Activated CD4-positive, alpha-beta memory T cell treated with anti-CD3 and anti-CD28 coated beads for 36 hours (primary cell): ENCODE results near the gene SEMA3F. TPM values are rescaled to one million over a fixed set of nuclear protein-coding genes. Genes with fewer than 3 reads are reported as not detected.

Experiments used
- CTCF ChIA-PET: fragments of 350-600 bp; sonication (Branson Sonifier 250); formaldehyde crosslinking; loops from one replicate; lab custom pipeline; 2021; ENCODE audit warnings: antibody characterized with exemption, inconsistent platforms; lab: Charles Lee
- POLR2A ChIA-PET: fragments of 350-600 bp; sonication (Branson Sonifier 250); formaldehyde crosslinking; loops from one replicate; lab custom pipeline; 2021; ENCODE audit warnings: antibody characterized with exemption; lab: Charles Lee
- DNase-seq: peaks from one replicate; pipeline ENCODE4 v3.0.0-alpha.2; 2020
- H3K27ac Mint-ChIP-seq: one replicate; pipeline ENCODE4 v1.8.0; 2021; ENCODE audit warnings: mixed read lengths
- H3K27me3 Mint-ChIP-seq: one replicate; pipeline ENCODE4 v1.8.0; 2021; ENCODE audit warnings: mixed read lengths
- H3K36me3 Mint-ChIP-seq: one replicate; pipeline ENCODE4 v1.8.0; 2021; ENCODE audit warnings: mixed read lengths
- H3K4me1 Mint-ChIP-seq: one replicate; pipeline ENCODE4 v1.8.0; 2021; ENCODE audit warnings: low read depth, mixed read lengths
- H3K4me3 Mint-ChIP-seq: one replicate; pipeline ENCODE4 v1.8.0; 2021; ENCODE audit warnings: mild to moderate bottlenecking, mixed read lengths
- H3K9me3 Mint-ChIP-seq: one replicate; pipeline ENCODE4 v1.8.0; 2021; ENCODE audit warnings: mixed read lengths
- intact Hi-C: fragments of 100-400 bp; cut with micrococcal nuclease; formaldehyde crosslinking; loops from one replicate; pipeline ENCODE4 v1.15.1; 2023
- total RNA-seq, 2 experiments: library from RNA; stranded (reverse); gene quantifications; one replicate each; pipeline ENCODE4 v1.2.3, GENCODE V29; 2021

The SEMA3F gene
- total RNA-seq, 2 experiments from 2014 or later, result 0.17 to 0.19 TPM

DNA sequence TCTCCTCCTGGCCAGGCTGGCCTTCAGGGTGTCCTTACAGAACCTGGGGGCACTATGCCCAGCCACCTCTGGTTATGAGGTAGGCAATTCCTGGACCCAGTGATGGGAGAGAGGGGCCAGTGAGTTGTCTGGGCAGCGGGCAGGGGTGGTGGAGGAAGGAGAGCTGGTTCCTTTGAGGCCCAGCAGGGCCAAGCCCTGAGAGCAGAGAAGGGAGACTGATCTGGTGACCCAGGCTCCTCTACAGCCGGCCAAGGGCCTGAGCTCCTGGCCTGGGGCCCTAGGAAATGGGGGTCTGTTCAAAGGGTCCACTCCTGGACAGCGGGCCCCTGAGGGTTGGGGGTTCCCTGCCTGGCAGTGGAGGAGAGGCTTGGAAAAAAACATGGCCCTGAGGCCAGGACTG, 57.8 kb downstream of the SEMA3F start:
- Mint-ChIP-seq H3K27ac (no peak overlapping the region), H3K4me1 (no peaks in the 10 kb centered on the region), H3K9me3 (no peaks in the 10 kb centered on the region), H3K27me3 (no peaks in the 10 kb centered on the region), H3K36me3 (no peaks in the 10 kb centered on the region), H3K4me3 (no peak overlapping the region)
- intact Hi-C loops, result no loop called here
- ChIA-PET CTCF (interaction anchor here (1.3 kb wide), 1 partner anchor 10 kb away, joined by 4 read pairs; no protein-coding TSS in a partner anchor), POLR2A (no interaction called here)
- DNase-seq, result no peak

DNA sequence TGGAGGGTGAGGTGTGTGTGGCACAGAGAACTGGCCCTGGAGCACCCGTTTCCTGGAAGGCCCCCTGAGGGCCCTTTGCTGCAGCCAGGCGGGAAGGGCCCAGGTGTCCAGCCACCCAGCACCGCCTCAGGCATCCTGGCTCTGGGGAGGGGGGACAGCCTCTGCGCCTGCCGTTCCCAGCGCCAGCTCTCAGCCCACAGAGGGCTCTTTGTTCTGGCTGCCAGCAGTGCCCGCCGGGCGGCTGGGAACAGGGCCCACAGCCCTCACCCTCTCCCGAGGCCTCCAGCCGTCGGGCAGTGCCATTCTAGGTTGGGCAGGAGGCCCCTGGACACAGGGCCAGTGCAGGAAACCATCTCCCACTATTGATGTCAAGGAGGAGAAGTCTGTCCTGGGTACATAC, 58.2 kb downstream of the SEMA3F start:
- CTCF ChIA-PET, result interaction anchor here (1.3 kb wide), 1 partner anchor 11 kb away, joined by 4 read pairs; no protein-coding TSS in a partner anchor
- Mint-ChIP-seq H3K27ac (no peak overlapping the region), H3K36me3 (no peaks in the 10 kb centered on the region), H3K4me1 (no peaks in the 10 kb centered on the region), H3K9me3 (no peaks in the 10 kb centered on the region), H3K27me3 (no peaks in the 10 kb centered on the region), H3K4me3 (no peak overlapping the region)
- POLR2A ChIA-PET, result no interaction called here
- DNase-seq, result no peak
- intact Hi-C loops, result no loop called here

GRCh38 chr3:50214824-50215223, 59.7 kb downstream of the SEMA3F start:
- H3K4me3 Mint-ChIP-seq, result no peak overlapping the region
- no peaks in the 10 kb centered on the region for H3K9me3 Mint-ChIP-seq
- H3K27me3 Mint-ChIP-seq, result no peaks in the 10 kb centered on the region
- no peaks in the 10 kb centered on the region for H3K36me3 Mint-ChIP-seq
- intact Hi-C loops, result no loop called here
- H3K27ac Mint-ChIP-seq, result no peak overlapping the region
- H3K4me1 Mint-ChIP-seq, result no peaks in the 10 kb centered on the region
- ChIA-PET POLR2A (no interaction called here), CTCF (interaction anchor here (1.6 to 8.9 kb wide), 3 partner anchors 11 to 32 kb away, joined by 4 to 68 read pairs (median 9); no protein-coding TSS in a partner anchor)
- DNase-seq, result no peak

- no peaks in the 10 kb centered on the region for H3K4me1 Mint-ChIP-seq
- H3K27me3 Mint-ChIP-seq, result no peaks in the 10 kb centered on the region
- H3K36me3 Mint-ChIP-seq, result no peaks in the 10 kb centered on the region
- intact Hi-C loops, result no loop called here
- H3K4me3 Mint-ChIP-seq, result no peak overlapping the region
- H3K27ac Mint-ChIP-seq, result no peak overlapping the region
- H3K9me3 Mint-ChIP-seq, result no peaks in the 10 kb centered on the region
- POLR2A ChIA-PET, result no interaction called here
- no peak for DNase-seq
- CTCF ChIA-PET, result interaction anchor here (1.6 to 8.9 kb wide), 3 partner anchors 10 to 31 kb away, joined by 4 to 68 read pairs (median 9); no protein-coding TSS in a partner anchor
Observed at GRCh38 chr3:50215529-50215928, 60.4 kb downstream of the SEMA3F start.

DNA sequence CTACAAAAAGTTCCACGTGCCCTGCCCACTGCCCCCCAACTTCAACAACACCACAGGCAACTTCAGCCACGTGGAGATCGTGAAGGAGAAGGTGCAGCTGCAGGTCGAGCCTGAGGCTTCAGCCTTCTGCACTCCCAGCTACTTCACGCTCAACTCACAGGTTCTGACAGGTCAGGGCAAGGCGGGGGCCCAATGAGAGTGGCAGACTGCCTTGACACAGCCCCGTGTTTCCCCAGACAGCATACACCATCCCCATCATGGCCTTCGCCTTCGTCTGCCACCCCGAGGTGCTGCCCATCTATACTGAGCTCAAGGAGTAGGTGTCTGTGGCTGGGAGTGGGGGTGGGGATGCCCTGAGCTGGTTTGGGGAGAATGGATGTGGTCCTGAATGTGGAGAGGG, 62.6 kb downstream of the SEMA3F start:
- Mint-ChIP-seq H3K4me1 (no peaks in the 10 kb centered on the region), H3K27me3 (no peaks in the 10 kb centered on the region), H3K9me3 (no peaks in the 10 kb centered on the region), H3K36me3 (no peaks in the 10 kb centered on the region), H3K27ac (no peak overlapping the region), H3K4me3 (no peak overlapping the region)
- DNase-seq, result no peak
- intact Hi-C loops, result no loop called here
- POLR2A ChIA-PET, result no interaction called here
- CTCF ChIA-PET, result interaction anchor here (1.3 to 8.9 kb wide), 2 partner anchors 24 to 57 kb away, joined by 3 to 68 read pairs; no protein-coding TSS in a partner anchor

GRCh38 chr3:50218448-50218847, 63.3 kb downstream of the SEMA3F start:
- ChIA-PET POLR2A (no interaction called here), CTCF (interaction anchor here (8.9 kb wide), 1 partner anchor 25 kb away, joined by 68 read pairs; no protein-coding TSS in a partner anchor)
- Mint-ChIP-seq H3K9me3 (no peaks in the 10 kb centered on the region), H3K4me3 (no peak overlapping the region), H3K36me3 (no peaks in the 10 kb centered on the region), H3K27me3 (no peaks in the 10 kb centered on the region), H3K4me1 (no peaks in the 10 kb centered on the region), H3K27ac (no peak overlapping the region)
- intact Hi-C loops, result no loop called here
- DNase-seq, result no peak

DNA sequence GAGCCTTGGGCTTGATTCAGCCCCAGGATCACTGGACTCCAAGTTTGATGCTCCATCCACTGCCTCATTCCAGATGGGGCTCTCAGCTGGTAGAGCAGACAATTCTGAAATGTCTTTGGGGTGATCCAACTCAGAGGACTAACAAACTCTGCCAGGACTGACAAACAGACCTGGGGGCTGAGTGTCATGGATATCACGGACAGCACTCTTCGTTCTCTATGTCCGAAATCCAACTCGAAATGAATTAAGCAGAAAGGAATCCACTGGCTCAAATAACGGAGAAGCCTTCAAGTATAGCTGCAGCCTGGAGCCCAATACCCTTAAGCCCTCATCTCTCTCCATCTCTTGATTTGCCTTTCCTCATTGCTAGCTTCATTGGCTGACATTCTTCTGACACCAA, 64.2 kb downstream of the SEMA3F start:
- no peaks in the 10 kb centered on the region for H3K4me1 Mint-ChIP-seq
- intact Hi-C loops, result no loop called here
- no peak overlapping the region for H3K27ac Mint-ChIP-seq
- ChIA-PET POLR2A (no interaction called here), CTCF (interaction anchor here (8.9 kb wide), 1 partner anchor 25 kb away, joined by 68 read pairs; no protein-coding TSS in a partner anchor)
- no peaks in the 10 kb centered on the region for H3K9me3 Mint-ChIP-seq
- no peaks in the 10 kb centered on the region for H3K36me3 Mint-ChIP-seq
- H3K4me3 Mint-ChIP-seq, result no peak overlapping the region
- H3K27me3 Mint-ChIP-seq, result no peaks in the 10 kb centered on the region
- DNase-seq, result no peak

DNA sequence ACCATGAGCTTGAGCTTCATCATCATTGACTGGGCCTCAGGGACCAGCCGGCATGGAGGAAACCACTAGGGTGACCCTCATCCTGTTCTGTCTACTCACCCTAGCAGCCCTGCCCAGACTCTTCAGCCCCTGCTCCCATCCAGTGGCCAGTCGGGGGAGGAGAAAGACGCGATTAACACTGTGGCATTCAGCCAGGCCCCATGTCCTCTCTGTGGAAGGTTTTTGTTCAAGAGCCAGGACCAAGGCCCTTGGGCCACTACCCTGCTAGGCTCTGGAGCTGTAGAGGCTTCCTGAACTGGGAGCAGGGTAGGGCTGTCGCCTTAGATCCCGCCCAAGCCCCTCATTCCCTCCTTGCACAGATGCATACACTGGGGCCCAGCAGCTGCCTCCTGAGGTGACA, 65.0 kb downstream of the SEMA3F start:
- ChIA-PET CTCF (interaction anchor here (1.0 to 8.9 kb wide), 3 partner anchors 26 to 52 kb away, joined by 6 to 68 read pairs (median 7); no protein-coding TSS in a partner anchor), POLR2A (no interaction called here)
- Mint-ChIP-seq H3K27ac (no peak overlapping the region), H3K9me3 (no peaks in the 10 kb centered on the region), H3K4me1 (no peaks in the 10 kb centered on the region), H3K4me3 (no peak overlapping the region), H3K27me3 (no peaks in the 10 kb centered on the region), H3K36me3 (no peaks in the 10 kb centered on the region)
- intact Hi-C loops, result no loop called here
- DNase-seq, result no peak

- Mint-ChIP-seq H3K36me3 (no peaks in the 10 kb centered on the region), H3K9me3 (no peaks in the 10 kb centered on the region), H3K4me3 (no peak overlapping the region), H3K27ac (no peak overlapping the region), H3K27me3 (no peaks in the 10 kb centered on the region), H3K4me1 (peaks cover 3% of the 10 kb centered on the region)
- intact Hi-C loops, result no loop called here
- DNase-seq, result no peak
- CTCF ChIA-PET, result interaction anchor here (0.6 to 8.9 kb wide), 6 partner anchors 16 to 51 kb away, joined by 3 to 68 read pairs (median 6); partner anchors contain the start of gene GNAT1
- POLR2A ChIA-PET, result no interaction called here
Observed at GRCh38 chr3:50221051-50221410, 65.9 kb downstream of the SEMA3F start.

DNA sequence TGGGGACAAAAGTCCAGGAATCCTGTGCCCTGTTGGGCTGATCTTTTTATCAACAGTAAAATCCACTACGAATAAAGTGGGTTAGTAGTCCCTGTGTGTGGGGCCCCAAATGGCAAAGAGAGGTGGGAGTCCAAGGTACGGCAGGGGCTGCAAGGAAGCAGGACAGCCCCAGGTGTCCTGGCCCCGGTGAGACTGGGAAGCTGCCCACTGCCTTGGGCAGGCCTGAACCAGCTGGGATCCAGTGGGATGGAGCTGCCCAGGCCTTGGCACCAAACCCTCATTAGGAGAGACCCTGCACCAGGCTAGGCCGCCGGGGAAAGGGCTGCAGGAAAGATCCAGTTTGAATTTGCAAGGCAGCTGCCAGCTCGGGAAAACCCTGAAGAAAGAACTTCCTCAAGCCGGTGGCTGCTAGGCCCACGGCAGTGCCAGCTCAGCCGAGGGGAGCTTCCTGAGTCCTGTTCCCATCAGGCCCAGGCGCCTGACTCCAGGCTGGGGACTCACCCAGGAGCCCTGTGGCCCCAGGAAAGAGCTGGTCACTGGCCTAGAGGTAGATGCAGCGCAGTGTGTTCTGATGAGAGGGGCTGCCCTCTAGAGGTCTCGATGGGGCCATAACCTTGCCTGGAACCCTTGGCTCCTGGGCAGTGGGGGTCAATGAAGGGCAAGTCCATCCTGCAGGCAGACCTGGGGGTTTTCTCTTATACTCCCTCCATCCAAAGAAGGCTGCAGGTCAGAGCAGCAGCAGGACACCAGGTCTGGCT, 66.5 kb downstream of the SEMA3F start:
- POLR2A ChIA-PET, result no interaction called here
- CTCF ChIA-PET, result interaction anchor here (0.5 to 8.9 kb wide), 5 partner anchors 25 to 1280 kb away, joined by 3 to 68 read pairs (median 6); partner anchors contain the start of gene GNAT1
- Mint-ChIP-seq H3K36me3 (no peaks in the 10 kb centered on the region), H3K4me3 (no peak overlapping the region), H3K27me3 (no peaks in the 10 kb centered on the region), H3K9me3 (no peaks in the 10 kb centered on the region), H3K4me1 (peaks cover 5% of the 10 kb centered on the region), H3K27ac (no peak overlapping the region)
- intact Hi-C loops, result no loop called here
- no peak for DNase-seq

DNA sequence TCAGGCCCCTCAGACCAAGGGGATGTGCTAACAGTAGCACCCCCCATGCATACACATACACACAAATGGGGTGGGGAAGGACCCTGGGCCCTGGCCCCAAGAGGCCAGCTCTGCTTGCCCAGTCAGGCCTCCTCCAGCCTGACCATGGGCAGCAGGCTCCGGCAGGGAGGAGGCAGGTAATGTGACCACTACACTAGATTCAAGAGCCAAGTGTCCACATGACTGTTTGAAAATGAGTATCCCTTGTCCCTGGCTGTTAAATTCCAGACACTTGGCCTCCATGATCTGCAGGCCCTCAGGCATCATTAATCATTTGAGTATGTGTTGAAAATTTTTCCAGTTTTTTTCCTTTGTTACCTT, 67.0 kb downstream of the SEMA3F start:
- no peak for DNase-seq
- ChIA-PET POLR2A (no interaction called here), CTCF (interaction anchor here (0.5 to 8.9 kb wide), 4 partner anchors 25 to 1281 kb away, joined by 3 to 68 read pairs (median 6); partner anchors contain the start of gene GNAT1)
- Mint-ChIP-seq H3K27ac (no peak overlapping the region), H3K36me3 (no peaks in the 10 kb centered on the region), H3K9me3 (no peaks in the 10 kb centered on the region), H3K4me3 (no peak overlapping the region), H3K27me3 (no peaks in the 10 kb centered on the region), H3K4me1 (peaks cover 8% of the 10 kb centered on the region)
- intact Hi-C loops, result no loop called here

DNA sequence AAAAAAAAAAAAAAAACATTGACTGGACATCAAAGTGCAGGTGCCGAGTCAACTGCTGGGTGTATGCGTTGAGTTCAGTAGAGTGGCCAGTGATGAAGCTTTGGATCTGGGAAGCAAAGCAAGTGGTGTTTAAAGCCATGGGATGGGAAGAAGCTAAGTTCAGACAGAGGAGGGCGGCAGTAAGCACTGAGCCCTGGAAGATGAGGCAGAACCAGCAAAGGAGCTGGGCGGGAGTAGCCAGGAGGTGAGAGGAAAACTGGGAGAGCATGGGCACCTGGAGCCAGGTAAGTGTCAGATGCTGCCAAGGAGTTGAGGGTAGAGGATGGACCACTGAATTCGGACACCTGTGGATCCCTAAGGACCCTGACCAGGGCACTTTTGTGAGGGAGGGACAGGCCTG, 69.5 kb downstream of the SEMA3F start:
- H3K27me3 Mint-ChIP-seq, result no peaks in the 10 kb centered on the region
- no peaks in the 10 kb centered on the region for H3K36me3 Mint-ChIP-seq
- no peak for DNase-seq
- no peak overlapping the region for H3K27ac Mint-ChIP-seq
- peaks cover 17% of the 10 kb centered on the region for H3K4me1 Mint-ChIP-seq
- POLR2A ChIA-PET, result no interaction called here
- CTCF ChIA-PET, result interaction anchor here (1.2 to 14.8 kb wide), 9 partner anchors 9 to 105 kb away, joined by 3 to 307 read pairs (median 24); partner anchors contain the start of genes GNAT1, HYAL3, NAA80 and SLC38A3
- intact Hi-C loops, result no loop called here
- no peak overlapping the region for H3K4me3 Mint-ChIP-seq
- H3K9me3 Mint-ChIP-seq, result no peaks in the 10 kb centered on the region
